ENCODE measurements around the gene PHTF2.
"Not testable (repeated sequence)": the region's sequence is repeated elsewhere in the genome, so short reads cannot be mapped to it uniquely, and the experiment has no call there.

The PHTF2 gene

GRCh38 chr7:77778535-77778934 is 20.0 kb upstream of the PHTF2 start:
- no peak for TF ChIP-seq ARNT (IDR thresholded peaks at IDR 0.05)
- no peak for TF ChIP-seq FOXK2 (IDR thresholded peaks at IDR 0.05)
- TF ChIP-seq ZNF384 (IDR thresholded peaks at IDR 0.05), result no peak
- no peak for TF ChIP-seq CTBP1 (IDR thresholded peaks at IDR 0.05; ENCODE audit: borderline replicate concordance)
- no peak for TF ChIP-seq HDGF (IDR thresholded peaks at IDR 0.05; ENCODE audit: borderline replicate concordance)
- no peak for TF ChIP-seq TARDBP (IDR thresholded peaks at IDR 0.05)
- TF ChIP-seq ELF4 (IDR thresholded peaks at IDR 0.05), result no peak
- TF ChIP-seq SUZ12 (IDR thresholded peaks at IDR 0.05), result no peak
- TF ChIP-seq BHLHE40 (IDR thresholded peaks at IDR 0.05; ENCODE audit: borderline replicate concordance), result no peak
- TF ChIP-seq NFRKB (IDR thresholded peaks at IDR 0.05), result no peak
- TF ChIP-seq FOXA1 (IDR thresholded peaks at IDR 0.05), result no peak
- TF ChIP-seq LEF1 (IDR thresholded peaks at IDR 0.05; ENCODE audit: borderline replicate concordance), result no peak
- no peak for TF ChIP-seq SP1 (IDR thresholded peaks at IDR 0.05)
- no peak for TF ChIP-seq PKNOX1 (IDR thresholded peaks at IDR 0.05)
- POLR2A ChIA-PET, result no interaction called here
- CTCF ChIA-PET, result interaction anchor here (0.7 kb wide), 1 partner anchor 13 kb away, joined by 3 read pairs; no protein-coding TSS in a partner anchor
- no peak for DNase-seq (ENCODE audit: extremely low spot score)

- TF ChIP-seq BHLHE40 (IDR thresholded peaks at IDR 0.05; ENCODE audit: borderline replicate concordance), result no peak
- TF ChIP-seq LEF1 (IDR thresholded peaks at IDR 0.05; ENCODE audit: borderline replicate concordance), result no peak
- TF ChIP-seq ZNF384 (IDR thresholded peaks at IDR 0.05), result no peak
- TF ChIP-seq CTBP1 (IDR thresholded peaks at IDR 0.05; ENCODE audit: borderline replicate concordance), result no peak
- TF ChIP-seq NFRKB (IDR thresholded peaks at IDR 0.05), result no peak
- TF ChIP-seq ELF4 (IDR thresholded peaks at IDR 0.05), result no peak
- no peak for TF ChIP-seq SUZ12 (IDR thresholded peaks at IDR 0.05)
- no peak for TF ChIP-seq ARNT (IDR thresholded peaks at IDR 0.05)
- TF ChIP-seq FOXM1 (IDR thresholded peaks at IDR 0.05; ENCODE audit: borderline replicate concordance), result no peak
- no peak for DNase-seq (ENCODE audit: extremely low spot score)
- ChIA-PET CTCF (no interaction called here), POLR2A (no interaction called here)
Observed at GRCh38 chr7:77782383-77782782, 16.2 kb upstream of the PHTF2 start.

- DNase-seq (ENCODE audit: extremely low spot score), result no peak
- ChIA-PET CTCF (no interaction called here), POLR2A (no interaction called here)
- no peak for TF ChIP-seq ZNF384 (IDR thresholded peaks at IDR 0.05)
Observed at GRCh38 chr7:77783111-77783510, 15.5 kb upstream of the PHTF2 start.

GRCh38 chr7:77783545-77783944 is 15.0 kb upstream of the PHTF2 start:
- POLR2A ChIA-PET, result no interaction called here
- DNase-seq (ENCODE audit: extremely low spot score), result no peak
- TF ChIP-seq SUZ12 (IDR thresholded peaks at IDR 0.05) (no peak), TARDBP (IDR thresholded peaks at IDR 0.05) (no peak), ZNF384 (IDR thresholded peaks at IDR 0.05) (no peak), SP1 (IDR thresholded peaks at IDR 0.05) (no peak), CTBP1 (IDR thresholded peaks at IDR 0.05; ENCODE audit: borderline replicate concordance) (no peak), LEF1 (IDR thresholded peaks at IDR 0.05; ENCODE audit: borderline replicate concordance) (no peak), FOXK2 (IDR thresholded peaks at IDR 0.05) (no peak), HDGF (IDR thresholded peaks at IDR 0.05; ENCODE audit: borderline replicate concordance) (no peak), ARNT (IDR thresholded peaks at IDR 0.05) (no peak), BHLHE40 (IDR thresholded peaks at IDR 0.05; ENCODE audit: borderline replicate concordance) (no peak), PKNOX1 (IDR thresholded peaks at IDR 0.05) (no peak), NFRKB (IDR thresholded peaks at IDR 0.05) (no peak), L3MBTL2 (conservative IDR thresholded peaks at IDR 0.05) (no peak), FOXM1 (IDR thresholded peaks at IDR 0.05; ENCODE audit: borderline replicate concordance) (no peak), ELF4 (IDR thresholded peaks at IDR 0.05) (no peak)
- CTCF ChIA-PET, result no interaction called here

GRCh38 chr7:77784426-77784825 is 14.1 kb upstream of the PHTF2 start:
- POLR2A ChIA-PET; DNase-seq (ENCODE audit: extremely low spot score); CTCF ChIA-PET: not testable (repeated sequence)

GRCh38 chr7:77786018-77786417 is 12.6 kb upstream of the PHTF2 start:
- TF ChIP-seq FOXM1 (IDR thresholded peaks at IDR 0.05; ENCODE audit: borderline replicate concordance) (no peak), TARDBP (IDR thresholded peaks at IDR 0.05) (no peak), CTBP1 (IDR thresholded peaks at IDR 0.05; ENCODE audit: borderline replicate concordance) (no peak), NFRKB (IDR thresholded peaks at IDR 0.05) (no peak), BHLHE40 (IDR thresholded peaks at IDR 0.05; ENCODE audit: borderline replicate concordance) (no peak), ZNF384 (IDR thresholded peaks at IDR 0.05) (no peak), SP1 (IDR thresholded peaks at IDR 0.05) (no peak), ARNT (IDR thresholded peaks at IDR 0.05) (no peak), ELF4 (IDR thresholded peaks at IDR 0.05) (no peak), LEF1 (IDR thresholded peaks at IDR 0.05; ENCODE audit: borderline replicate concordance) (no peak), FOXK2 (IDR thresholded peaks at IDR 0.05) (no peak), HDGF (IDR thresholded peaks at IDR 0.05; ENCODE audit: borderline replicate concordance) (no peak), PKNOX1 (IDR thresholded peaks at IDR 0.05) (no peak), SUZ12 (IDR thresholded peaks at IDR 0.05) (no peak), FOXA1 (IDR thresholded peaks at IDR 0.05) (no peak), L3MBTL2 (conservative IDR thresholded peaks at IDR 0.05) (no peak)
- ChIA-PET POLR2A (no interaction called here), CTCF (no interaction called here)
- DNase-seq (ENCODE audit: extremely low spot score), result no peak

- ChIA-PET POLR2A (no interaction called here), CTCF (no interaction called here)
- TF ChIP-seq PKNOX1 (IDR thresholded peaks at IDR 0.05) (no peak), NFRKB (IDR thresholded peaks at IDR 0.05) (no peak), FOXK2 (IDR thresholded peaks at IDR 0.05) (no peak), SP1 (IDR thresholded peaks at IDR 0.05) (no peak), FOXA1 (IDR thresholded peaks at IDR 0.05) (no peak), TARDBP (IDR thresholded peaks at IDR 0.05) (no peak), CTBP1 (IDR thresholded peaks at IDR 0.05; ENCODE audit: borderline replicate concordance) (no peak), ELF4 (IDR thresholded peaks at IDR 0.05) (no peak), FOXM1 (IDR thresholded peaks at IDR 0.05; ENCODE audit: borderline replicate concordance) (no peak), HDGF (IDR thresholded peaks at IDR 0.05; ENCODE audit: borderline replicate concordance) (no peak), BHLHE40 (IDR thresholded peaks at IDR 0.05; ENCODE audit: borderline replicate concordance) (no peak), SUZ12 (IDR thresholded peaks at IDR 0.05) (no peak), ARNT (IDR thresholded peaks at IDR 0.05) (no peak), ZNF384 (IDR thresholded peaks at IDR 0.05) (no peak), L3MBTL2 (conservative IDR thresholded peaks at IDR 0.05) (no peak)
- no peak for DNase-seq (ENCODE audit: extremely low spot score)
Observed at GRCh38 chr7:77786741-77787140, 11.8 kb upstream of the PHTF2 start.

Measured in HEK293T (cell line).